ENCODE data around the gene RABL2A.
"Not testable (repeated sequence)": the region's sequence is repeated elsewhere in the genome, so short reads cannot be mapped to it uniquely, and the experiment has no call there.

RABL2A gene

DNA sequence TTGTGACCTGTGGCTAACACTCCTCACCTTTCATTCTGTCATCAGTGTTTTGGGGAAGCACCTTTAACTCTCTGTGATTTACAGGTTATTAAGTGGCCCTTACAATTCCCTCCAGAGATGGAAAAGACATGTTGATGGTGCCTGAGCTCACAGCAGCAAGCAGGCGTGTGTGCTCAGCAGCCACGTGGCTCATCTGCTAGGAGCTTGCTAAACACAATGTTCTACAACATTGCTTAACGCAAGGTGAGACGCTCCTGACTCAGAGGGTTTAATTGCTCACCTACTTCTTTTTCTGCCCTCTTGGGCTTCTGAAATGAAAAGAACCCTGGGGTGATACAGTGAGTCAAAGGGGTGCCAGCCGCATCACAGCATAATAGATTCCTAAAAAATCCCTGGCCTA lies 6.1 kb upstream of the RABL2A start:
- not testable (repeated sequence) for DNase-seq

DNA sequence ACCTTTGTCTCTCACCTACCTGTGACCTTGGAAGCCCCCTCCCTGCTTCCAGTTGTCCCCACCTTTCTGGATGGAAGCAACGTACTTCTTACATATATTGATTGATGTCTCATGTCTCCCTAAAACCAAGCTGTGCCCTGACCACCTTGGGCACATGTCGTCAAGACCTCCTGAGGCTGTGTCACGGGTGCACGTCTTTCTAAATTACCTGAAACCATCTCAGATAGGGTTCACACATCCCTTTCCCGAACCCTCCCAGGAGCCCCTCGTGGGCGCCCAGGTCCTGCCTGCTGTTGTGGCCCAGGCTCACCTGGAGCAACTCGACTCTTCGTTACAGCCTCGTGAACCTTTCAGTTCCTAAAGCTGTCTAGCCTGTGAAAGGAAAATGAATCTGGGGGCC lies 1.2 kb upstream of the RABL2A start:
- DNase-seq, result not testable (repeated sequence)

GRCh38 chr2:113632849-113633345 lies 5.8 kb downstream of the RABL2A start:
- not testable (repeated sequence) for DNase-seq

- DNase-seq, result not testable (repeated sequence)
Measured at GRCh38 chr2:113635358-113635757, 8.3 kb downstream of the RABL2A start.

- DNase-seq, result not testable (repeated sequence)
Measured at GRCh38 chr2:113636226-113636625, 9.2 kb downstream of the RABL2A start.

GRCh38 chr2:113638084-113638483 lies 11.0 kb downstream of the RABL2A start:
- DNase-seq, result not testable (repeated sequence)

DNA sequence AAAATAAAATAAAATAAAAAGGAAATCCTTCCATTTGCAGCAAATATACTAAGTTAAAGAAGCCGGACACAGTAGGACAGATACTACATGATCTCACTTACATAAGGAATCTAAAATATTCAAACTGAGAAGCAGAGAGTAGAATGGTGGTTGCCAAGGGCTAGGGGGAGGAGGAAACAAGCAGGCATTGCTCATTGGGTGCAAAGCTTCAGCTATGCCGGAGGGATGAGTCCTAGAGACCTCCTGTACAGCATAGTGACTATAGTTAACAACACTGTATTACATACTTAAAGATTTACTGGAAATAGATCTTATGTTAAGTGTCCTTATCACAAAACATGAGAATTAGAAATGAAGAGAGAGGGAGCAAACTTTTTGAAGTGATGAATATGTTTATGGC lies 19.2 kb downstream of the RABL2A start:
- DNase-seq, result not testable (repeated sequence)

DNA sequence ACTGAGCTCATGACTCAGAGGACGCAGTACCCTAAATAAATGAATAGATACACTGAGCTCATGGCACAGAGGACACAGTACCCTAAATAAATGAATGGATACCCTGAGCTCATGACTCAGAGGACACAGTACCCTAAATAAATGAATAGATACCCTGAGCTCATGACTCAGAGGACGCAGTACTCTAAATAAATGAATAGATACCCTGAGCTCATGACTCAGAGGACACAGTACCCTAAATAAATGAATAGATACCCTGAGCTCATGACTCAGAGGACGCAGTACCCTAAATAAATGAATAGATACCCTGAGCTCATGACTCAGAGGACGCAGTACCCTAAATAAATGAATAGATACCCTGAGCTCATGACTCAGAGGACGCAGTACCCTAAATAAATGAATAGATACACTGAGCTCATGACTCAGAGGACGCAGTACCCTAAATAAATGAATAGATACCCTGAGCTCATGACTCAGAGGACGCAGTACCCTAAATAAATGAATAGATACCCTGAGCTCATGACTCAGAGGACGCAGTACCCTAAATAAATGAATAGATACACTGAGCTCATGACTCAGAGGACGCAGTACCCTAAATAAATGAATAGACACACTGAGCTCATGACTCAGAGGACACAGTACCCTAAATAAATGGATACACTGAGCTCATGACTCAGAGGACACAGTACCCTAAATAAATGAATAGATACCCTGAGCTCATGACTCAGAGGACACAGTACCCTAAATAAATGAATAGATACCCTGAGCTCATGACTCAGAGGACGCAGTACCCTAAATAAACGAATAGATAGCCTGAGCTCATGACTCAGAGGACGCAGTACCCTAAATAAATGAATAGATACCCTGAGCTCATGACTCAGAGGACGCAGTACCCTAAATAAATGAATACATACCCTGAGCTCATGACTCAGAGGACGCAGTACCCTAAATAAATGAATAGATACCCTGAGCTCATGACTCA lies 24.1 kb downstream of the RABL2A start:
- not testable (repeated sequence) for DNase-seq

GRCh38 chr2:113652599-113652998 lies 25.5 kb downstream of the RABL2A start:
- not testable (repeated sequence) for DNase-seq

DNA sequence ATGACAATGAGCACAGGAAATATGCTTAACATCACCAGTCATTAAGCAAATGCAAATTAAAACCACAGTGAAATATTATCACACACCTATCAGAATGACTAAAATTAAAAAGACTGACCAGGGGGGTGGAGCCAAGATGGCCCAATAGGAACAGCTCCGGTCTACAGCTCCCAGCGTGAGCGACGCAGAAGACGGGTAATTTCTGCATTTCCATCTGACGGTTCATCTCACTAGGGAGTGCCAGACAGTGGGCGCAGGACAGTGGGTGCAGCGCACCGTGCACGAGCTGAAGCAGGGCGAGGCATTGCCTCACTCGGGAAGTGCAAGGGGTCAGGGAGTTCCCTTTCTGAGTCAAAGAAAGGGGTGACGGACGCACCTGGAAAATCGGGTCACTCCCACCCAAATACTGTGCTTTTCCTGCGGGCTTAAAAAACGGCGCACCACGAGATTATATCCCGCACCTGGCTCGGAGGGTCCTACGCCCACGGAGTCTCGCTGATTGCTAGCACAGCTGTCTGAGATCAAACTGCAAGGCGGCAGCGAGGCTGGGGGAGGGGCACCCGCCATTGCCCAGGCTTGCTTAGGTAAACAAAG lies 29.1 kb downstream of the RABL2A start:
- DNase-seq, result not testable (repeated sequence)

DNA sequence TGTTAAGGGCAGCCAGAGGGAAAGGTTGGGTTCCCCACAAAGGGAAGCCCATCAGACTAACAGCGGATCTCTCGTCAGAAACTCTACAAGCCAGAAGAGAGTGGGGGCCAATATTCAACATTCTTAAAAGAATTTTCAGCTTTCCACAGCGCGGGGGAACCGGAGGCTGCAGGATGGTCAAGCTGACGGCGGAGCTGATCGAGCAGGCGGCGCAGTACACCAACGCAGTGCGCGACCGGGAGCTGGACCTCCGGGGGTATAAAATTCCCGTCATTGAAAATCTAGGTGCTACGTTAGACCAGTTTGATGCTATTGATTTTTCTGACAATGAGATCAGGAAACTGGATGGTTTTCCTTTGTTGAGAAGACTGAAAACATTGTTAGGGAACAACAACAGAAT lies 30.7 kb downstream of the RABL2A start:
- DNase-seq, result not testable (repeated sequence)

GRCh38 chr2:113663285-113664060 lies 36.4 kb downstream of the RABL2A start:
- not testable (repeated sequence) for DNase-seq

- not testable (repeated sequence) for DNase-seq
Measured at GRCh38 chr2:113664761-113665533, 37.9 kb downstream of the RABL2A start.

DNA sequence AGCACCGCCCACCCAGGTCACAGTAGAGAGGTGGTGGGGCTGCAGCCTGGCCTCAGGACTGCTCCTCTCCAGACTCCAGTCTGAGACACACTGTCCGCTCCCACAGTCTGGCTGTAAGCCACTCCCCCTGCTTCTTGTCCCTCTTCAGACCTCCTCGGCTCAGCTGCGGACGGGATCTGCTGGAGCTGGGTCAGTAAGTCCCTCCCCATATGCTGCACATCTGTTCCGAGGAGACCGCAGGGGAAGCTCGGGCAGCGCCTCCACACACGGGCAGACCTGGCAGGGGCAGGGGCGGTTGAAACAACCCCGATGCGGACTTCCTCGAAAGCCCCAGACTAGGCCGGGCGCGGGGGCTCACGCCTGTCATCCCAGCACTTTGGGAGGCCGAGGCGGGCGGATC lies 41.9 kb downstream of the RABL2A start:
- not testable (repeated sequence) for DNase-seq

DNA sequence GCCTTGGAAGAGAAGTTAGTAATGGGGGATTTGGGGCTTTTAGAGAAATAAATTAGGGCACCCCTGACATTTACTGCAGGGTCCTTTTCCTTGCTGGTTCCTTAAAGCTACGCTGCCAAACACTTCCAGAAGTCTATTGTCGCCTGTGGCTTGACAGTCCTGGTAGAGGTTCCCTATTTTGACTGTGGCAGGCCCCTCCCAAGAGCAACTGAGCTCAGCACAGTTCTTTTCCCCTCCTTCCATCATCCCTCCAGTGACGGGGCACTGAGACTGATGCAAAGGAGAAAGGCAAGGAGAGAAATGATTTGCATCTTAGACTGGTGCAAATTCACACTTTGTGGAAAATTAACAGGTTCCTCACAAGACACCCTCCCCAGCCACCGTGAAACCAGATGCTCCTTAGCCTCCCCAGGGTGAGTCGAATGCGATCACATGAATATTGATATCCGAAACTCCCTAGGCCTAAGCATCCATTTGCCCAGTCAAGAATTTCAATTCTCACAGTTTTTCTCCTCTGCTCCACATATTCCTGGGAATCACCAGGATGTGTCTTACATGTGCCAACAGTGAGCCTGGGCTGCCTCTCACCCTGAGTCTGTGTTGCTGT lies 45.4 kb downstream of the RABL2A start:
- DNase-seq, result no peak

GRCh38 chr2:113675875-113676274 lies 48.8 kb downstream of the RABL2A start:
- DNase-seq, result no peak

- DNase-seq, result no peak
Measured at GRCh38 chr2:113676623-113677266, 49.7 kb downstream of the RABL2A start.

DNA sequence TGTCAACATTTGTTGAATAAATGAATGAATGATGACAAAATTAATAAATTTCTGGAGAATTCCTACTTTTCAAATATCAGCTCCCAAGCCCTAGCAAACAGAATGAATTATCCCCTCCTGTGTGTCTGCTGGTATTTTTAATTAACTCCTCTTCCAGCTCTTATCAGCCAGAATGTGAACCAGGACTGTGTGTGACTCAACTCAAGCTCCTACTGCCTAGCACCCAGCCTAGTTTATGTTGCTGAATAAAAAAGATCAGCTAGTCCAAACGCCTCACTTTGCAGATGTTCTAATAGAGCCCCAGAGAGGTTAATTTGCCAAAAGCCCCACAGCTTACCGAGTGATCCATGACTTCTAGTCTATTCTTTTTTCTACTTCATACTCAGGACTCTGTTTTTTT lies 50.3 kb downstream of the RABL2A start:
- DNase-seq, result no peak

GRCh38 chr2:113679457-113679856 lies 52.4 kb downstream of the RABL2A start:
- DNase-seq, result no peak

DNA sequence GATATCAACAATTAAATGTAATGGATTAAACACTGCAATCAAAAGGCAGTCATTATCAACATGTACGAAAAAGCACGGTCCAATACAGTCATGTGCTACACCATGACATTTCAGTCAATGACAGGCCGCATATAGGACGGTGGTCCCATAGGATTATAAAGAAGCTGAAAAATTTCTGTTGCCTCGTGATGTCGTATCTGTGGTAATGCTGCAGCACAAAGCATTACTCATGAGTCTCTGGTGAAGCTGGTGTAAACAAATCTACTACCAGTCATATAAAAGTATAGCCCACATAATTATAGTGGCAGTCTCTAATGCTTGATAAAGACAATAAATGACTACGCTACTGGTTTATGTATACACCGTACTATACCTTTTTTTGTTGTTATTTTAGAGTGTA lies 58.4 kb downstream of the RABL2A start:
- no peak for DNase-seq

- DNase-seq, result no peak
Measured at GRCh38 chr2:113686537-113686936, 59.5 kb downstream of the RABL2A start.
